Stromal cell of bone marrow (primary cell): ENCODE data around the gene SFRP5.

ENCODE experiments used
- DNase-seq: peaks from one replicate; pipeline ENCODE4 v3.0.0-alpha.2; 2012; ENCODE audit warnings: low read depth

SFRP5 gene, protein sequence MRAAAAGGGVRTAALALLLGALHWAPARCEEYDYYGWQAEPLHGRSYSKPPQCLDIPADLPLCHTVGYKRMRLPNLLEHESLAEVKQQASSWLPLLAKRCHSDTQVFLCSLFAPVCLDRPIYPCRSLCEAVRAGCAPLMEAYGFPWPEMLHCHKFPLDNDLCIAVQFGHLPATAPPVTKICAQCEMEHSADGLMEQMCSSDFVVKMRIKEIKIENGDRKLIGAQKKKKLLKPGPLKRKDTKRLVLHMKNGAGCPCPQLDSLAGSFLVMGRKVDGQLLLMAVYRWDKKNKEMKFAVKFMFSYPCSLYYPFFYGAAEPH

DNA sequence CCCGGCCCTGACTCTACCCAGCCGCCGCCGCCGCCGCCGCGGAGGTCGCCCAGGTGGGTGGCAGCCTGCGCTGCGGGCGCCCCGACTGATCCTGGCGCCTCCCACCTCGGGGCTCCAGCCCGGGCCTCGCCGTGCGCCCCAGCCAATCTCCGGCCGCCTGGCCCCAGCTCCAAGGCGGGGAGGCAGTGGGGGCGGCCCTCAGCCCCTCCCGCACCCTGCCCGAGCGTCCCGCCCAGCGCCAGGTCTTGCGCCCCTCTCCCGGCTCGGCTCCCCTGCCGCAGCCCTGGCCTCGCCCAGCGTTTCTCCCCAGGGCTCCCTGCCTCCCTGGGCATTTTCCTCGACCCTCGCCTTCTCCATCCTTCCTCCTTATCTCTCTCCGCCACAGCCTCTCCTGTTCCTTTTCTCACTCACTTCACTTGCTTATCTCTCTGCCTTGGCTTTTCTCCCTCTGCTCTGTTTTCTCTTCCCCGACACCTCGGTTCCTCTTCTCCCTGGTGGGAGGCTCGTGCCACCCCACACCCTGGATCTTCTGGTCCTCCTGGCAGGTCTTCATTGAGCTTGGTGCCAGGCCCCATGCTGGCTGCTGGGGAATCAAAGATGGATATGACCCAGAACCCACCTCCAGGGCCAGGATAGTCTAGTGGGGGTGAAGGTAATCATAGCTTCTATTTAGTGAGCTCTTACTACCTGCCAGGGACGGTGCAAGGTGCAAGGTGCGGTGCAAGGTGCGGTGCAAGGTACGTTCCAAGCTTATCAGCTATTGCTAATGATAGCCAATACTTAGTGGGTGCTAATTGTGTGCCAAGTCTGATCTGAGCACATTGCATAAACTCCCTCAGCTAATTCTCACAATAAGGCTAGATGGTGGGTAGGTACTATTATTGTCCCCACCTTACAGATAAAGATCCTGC, at the start of gene SFRP5:
TSS of gene SFRP5 (minus strand) at position 87 of the 911 bp plus-strand sequence. CDS start 166 bp downstream, outside the sequence.
- DNase-seq = no peak

DNA sequence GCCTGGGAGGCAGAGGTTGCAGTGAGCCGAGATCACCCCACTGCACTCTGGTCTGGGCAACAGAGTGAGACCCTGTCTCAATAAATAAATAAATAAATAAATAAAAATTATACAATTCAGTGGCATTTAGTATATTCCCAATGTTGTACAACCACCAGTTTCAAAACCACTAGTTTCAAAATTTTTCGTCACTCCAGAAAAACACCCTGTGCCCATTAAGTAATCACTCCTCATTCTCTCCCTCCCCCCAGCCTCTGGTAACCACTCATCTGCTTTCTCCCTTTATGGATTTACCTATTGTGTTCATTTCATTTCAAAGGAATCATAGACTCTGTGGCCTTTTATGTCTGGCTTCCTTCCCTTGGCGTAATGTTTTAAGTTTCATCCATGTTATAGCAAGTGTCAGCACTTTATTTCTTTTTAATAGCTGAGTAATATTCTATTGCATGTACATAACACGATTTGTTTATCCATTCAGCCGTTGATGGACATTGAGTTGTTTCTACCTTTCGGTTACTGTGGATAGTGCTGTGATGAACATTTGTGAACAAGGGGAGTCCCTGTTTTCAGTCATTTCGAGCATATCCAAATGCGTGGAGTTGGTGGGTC, 48.4 kb upstream of the SFRP5 start:
- no peak for DNase-seq

DNA sequence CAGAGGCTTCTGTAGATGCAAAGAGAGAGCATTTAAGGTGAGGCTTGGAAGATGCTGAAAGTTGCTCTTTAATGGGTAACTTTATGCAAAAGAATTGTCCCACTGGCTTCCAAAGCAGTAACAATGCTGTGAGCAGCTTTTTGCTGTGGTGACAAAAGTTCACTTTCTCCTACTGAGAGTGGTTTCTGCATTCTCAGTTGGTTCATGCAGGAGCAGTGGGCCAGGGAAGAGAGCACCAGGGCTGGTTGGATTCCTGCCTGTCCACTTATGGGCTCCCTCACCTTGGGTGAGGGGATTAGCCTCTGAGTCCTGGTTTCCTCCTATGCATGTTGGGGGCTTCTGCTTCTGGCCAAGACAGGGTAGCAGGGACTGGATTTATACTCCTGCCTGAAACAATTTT, 46.8 kb upstream of the SFRP5 start:
- DNase-seq = no peak

DNA sequence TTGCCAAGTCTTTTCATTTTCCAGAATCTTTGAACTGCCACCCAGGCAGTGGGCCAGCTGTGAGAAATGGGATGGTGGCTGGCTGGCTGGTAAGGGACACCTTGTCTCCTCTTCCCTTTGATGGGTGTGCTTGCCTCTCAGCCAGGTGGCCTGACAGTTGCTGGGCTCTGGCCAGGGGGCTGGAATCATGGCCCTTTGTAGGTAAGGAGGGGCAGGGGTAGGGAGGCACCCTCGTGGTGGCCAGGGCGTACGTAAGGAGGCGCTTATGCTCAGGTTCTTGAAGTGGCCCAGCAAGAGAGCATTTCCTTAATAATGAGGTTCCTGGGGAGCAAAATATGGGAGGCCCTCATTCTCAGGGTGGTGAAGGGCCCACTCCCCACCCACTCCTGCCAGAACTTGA, 44.8 kb upstream of the SFRP5 start:
- no peak for DNase-seq

DNA sequence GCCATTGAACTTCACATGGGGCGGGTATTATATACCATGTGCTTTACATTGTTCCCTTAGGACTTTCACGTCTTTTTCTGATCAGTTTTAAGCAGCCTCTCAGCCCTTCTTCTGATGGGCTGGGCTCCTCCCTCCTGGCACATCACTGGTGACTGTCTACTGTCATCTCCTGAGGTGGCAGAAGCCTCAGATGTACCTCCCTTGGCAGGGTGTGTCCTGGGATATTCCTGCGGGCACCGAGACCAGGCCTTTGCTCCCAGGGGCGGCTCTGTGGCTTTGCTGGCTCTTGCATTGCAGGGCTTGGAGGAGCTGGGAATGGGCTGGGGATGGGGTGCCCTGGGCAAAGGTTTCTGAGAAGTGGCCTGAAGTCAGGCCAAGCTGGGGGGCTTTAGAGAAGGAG, 43.2 kb upstream of the SFRP5 start:
- DNase-seq = no peak

DNA sequence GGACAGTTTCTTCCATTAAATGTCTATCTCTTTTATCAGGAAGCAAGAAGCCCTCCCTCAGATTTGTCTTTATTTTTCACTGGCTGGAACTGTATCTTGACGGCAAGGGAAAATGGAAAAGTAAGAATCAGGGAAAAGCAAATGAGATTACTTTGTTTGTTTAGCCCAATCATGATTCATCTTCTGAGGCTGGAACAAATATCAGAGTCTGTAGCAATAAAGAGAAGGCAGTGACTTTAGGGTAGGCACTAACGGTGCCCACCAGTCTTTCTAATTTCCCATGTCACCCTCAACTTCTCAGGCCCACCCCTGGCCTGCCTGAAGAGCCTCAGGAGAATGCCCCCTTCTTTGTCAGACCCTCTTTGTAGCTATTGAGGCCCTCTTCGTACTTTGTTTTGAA, 41.5 kb upstream of the SFRP5 start:
- no peak for DNase-seq

DNA sequence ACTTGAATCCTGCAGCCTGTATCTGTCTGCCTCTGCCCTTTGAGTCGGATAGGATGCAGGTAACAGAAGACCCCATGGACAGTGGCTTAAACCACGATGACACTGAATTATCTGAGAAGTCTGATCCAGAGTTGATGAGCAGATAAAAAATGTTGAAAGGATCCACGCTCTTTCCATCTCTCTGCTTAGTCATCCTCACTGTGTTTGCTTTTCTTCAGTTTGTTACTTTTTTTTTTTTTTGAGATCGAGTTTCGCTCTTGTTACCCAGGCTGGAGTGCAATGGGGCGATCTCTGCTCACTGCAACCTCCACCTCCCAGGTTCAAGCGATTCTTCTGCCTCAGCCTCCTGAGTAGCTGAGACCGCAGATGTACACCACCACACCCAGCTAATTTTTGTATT, 40.9 kb upstream of the SFRP5 start:
- DNase-seq = no peak

DNA sequence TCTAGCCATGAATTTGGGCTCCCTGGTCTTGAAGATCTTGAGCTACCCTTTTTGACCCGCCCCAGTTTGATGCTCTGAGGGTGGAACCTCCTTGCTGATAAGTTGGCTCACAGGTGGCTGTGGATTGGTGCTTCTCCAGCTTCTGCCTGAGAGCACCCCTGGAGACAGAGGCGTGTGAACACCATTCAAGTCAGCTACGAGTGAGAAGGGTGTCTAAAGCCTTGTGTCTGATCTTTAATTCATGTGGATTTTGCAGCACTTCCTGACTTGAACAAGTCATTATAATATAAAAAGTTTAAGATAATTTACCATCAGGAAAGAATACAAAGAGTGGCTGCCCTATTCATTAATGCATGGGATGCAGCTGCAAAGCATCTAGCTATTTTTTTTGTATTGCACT, 40.2 kb upstream of the SFRP5 start:
- no peak for DNase-seq

DNA sequence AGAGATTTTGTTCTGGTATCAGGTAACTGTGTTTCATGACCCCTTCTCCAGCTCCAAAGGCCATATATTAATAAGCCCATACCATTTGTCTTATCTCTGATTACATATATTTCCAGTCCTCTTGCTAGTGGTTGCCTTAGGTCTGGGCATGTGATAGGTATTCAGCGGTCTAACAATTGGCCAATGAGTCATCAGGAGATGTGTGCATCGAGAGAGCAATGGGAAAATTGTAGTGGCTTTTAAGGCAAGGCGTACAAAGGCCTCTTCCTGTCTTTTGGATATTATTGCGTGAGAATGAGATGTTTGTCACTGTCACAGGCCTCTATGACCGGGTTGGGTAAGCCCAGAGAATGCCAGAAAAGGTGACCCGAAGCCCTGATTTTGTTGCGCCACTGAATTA, 38.6 kb upstream of the SFRP5 start:
- DNase-seq = no peak

DNA sequence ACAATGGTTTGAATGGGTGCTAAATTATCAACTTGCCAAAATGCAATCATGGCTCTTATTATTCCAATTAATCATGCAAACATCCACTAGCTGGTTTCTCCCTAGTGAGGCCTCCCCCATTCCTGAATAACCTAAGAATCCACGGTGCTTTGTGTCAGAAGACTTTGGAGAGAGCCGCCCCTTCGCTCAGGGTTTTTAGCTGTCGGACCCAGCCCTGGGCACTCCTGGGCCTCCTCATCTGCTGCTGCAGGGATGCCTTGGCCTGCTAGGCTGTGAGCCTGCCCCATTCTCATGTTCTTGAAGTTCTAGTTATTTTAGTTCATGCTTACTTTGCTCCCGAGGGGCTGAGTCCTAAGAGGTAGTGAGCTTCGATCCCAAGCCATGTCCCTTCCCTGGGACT, 34.1 kb upstream of the SFRP5 start:
- no peak for DNase-seq

DNA sequence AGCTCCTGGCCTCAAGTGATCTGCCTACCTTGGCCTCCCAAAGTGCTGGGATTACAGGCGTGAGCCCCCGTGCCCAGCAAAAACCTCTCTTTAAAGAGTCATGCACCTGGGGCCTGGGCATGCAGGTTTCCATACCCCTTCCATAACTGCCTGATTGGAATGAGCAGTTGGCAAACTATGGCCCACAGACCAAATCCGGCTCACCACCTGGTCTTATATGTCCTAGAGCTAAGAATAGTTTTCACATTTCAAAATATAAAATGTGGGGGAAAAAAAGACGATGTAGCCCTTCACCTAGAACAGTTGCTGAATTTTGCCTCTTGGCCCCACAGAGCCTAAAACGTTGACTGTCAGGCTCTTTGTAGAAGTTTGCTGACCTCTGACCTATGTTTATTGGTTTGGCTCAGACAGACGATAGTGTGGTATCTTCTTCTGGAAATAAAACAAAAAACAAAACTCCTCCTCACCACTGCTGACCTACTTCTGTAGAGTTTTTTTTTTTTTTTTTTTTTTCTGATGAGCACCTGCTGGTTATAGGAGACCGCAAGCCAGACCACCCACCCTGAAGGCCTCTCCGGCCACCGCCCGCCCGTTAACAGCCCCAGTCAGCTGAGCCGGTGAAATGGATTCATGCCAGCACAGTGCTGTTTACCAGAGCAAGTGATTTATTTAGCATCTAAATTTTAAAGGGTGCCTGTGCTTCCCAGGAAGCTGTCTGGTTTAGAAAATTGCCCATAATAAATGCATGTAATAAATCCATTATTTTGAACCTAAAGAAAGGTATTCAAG, 33.5 kb upstream of the SFRP5 start:
- DNase-seq = no peak

DNA sequence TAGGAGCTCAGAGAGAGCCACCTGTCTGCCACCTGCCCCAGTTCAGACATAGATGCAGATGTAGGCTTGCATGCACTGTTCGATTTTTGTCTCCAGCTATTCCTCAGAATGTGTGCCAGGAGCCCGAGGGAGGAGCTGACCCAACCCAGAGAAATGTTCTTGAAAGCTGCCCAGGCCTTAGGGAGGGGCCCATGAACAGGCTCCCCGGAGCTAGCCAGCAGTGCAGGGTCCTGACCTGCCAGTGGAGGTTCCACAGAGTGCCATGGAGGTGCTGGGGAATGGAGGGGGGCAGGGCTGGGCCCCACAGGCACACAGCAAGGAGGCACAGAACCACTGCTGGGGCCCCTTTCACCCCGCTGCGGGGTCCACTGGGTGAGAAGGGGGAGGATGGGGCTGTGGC, 29.6 kb upstream of the SFRP5 start:
- DNase-seq = no peak

DNA sequence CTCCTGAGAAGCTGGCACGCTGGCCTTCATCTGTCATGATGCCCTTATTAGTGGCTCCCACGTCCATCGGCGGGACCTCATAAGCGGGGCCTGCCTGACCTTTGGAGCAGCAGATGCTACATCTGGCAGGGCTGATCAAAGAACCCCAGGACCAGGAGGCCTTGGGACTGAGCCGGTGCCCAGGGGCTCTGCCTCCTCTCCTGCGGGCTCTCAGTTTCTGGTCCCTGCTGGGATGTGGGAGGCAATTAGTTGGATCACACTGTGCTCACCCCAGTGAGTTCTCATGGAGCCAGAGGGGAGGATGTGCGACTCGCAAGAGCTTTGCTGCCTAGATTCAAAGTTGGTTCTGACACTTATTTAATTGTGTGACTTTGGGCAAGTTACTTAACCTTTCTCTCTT, 28.7 kb upstream of the SFRP5 start:
- no peak for DNase-seq

DNA sequence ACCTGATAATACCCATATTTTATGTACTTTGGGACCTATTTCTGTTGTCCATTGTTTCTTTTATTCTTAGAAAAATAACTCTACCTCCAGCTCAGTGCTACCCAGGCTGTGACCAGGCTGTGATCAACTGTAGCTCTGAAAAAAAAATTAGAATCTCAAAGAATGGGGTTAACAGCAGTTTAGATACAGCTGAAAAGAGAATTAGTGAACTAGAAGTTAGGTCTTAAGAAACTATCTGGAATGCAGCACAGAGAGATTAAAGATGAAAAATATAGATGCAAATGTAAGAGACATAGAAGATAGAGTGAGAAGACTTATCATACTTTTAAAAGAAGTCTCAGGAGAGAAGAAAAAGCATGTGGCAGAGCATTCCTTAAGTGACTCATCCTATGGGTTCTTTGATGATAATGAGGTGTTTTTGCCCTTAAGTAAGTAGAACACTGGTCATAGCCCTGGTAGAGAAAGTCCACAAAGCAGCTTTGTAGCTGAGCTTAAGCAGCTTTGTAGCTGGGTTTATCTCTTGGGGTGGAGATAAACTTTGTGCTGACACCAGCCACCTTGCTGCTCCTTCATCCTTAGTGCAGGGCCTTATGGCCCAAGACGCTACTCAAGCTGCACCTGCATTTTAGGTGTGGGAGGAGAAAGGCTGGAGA, 27.3 kb upstream of the SFRP5 start:
- DNase-seq = no peak

DNA sequence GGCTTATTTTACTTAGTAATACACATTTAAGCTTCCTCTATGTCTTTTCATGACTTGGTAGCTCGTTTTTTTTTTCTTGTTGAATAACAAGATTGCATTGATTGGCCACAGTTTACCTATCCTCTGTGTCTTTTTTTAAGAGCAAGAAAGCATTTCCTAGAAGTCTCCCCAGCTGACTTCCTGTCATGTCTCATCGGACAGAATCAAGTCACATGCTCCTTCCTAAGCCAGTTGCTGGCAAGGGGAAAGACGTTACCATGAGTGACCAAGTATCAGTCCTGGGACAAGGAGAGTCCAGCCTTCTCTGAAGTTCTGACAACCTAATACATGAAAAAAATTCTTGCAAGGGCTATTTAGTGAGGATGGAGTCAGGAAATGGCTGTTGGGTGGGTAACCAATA, 24.9 kb upstream of the SFRP5 start:
- no peak for DNase-seq

DNA sequence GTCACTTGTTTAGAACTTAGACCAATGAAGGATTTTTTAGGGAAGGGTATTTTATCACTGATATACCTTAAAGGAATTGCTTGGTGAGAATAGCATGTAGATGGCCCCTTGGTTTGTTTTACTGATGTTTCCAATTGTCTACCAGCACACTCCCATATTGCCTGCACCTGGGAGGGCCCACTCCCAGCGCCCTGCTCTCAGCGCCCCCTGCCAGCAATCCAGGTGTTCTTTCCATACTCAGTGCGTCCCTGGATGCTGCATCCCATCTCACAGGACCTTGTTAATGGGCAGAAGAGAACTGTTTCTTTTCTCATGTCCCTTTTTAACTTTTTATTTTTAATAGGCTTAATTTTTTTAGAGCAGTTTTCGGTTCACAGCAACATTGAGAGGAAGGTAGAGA, 24.1 kb upstream of the SFRP5 start:
- no peak for DNase-seq

DNA sequence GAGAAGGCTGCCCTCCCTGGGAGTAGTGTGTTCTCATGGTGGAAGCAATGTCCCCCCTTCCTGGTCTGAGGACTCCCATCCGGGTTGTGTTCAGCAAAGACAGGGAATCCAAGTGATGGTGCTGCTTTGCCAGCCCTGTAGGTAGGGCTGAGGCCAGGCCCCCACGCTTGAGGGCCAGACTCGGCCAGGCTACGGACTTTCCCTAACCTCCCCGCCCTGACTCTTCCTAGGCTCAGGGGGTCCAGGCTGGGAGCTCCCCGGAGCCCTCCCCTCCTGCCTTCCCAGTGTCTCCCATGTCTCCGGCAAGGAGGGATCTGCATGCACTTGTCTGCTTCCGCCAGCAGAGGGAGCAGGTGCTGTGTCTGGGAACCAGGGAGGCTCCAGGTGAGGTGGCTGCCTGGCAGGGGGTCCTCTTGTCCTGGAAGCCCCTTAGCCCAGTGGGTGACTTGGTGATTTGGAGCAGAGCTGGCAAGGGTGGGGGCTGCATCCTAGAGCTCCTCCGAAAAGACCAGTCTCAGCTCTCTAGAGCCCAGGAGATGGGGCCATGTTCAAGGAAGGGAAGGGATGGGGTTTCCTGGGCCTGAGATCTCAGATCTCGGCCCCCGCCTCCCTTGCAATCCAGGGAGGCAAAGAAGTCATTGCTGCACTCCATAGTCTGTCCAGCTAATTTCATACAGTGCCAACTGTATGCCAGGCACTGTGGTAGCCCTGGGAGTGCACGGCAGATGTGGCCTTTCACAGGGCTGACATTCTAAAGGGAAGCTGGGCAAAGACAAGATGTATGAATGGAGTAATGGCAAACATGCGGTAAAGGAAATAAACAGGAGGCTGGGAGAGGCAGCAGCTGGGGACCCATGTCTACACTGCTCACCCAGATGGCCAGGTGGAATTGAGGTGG, 20.3 kb upstream of the SFRP5 start:
- DNase-seq = peak; percentile 16

DNA sequence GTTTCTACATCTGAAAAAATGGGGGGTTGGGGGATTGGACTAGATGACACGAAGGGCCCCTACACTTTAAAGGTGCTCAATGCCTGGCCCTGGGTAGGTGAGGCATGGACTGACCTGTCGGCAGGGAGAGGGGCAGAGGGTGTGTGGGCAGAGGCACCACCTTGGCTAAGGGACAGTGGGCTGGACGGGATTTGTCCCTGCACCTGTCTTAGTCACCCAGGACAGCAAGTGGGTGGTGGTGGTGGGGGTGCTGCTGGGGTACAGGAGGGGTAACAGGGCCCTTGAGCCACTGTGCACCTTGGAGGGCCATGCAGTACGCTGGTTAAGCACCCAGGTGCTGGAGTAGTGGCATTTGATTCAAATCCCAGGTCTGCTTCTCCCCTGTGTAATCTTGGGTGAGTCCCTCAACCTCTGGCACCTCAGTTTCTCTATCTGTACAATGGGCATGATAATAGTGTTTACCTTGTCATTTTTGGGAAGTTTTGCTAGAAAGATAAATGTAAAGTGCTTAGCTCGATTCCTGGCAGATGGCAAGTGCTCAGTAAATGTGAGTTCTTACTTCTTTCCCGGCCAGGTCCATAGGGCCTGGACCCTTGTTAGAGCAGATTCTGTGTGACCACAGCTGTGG, 18.1 kb upstream of the SFRP5 start:
- DNase-seq = no peak

DNA sequence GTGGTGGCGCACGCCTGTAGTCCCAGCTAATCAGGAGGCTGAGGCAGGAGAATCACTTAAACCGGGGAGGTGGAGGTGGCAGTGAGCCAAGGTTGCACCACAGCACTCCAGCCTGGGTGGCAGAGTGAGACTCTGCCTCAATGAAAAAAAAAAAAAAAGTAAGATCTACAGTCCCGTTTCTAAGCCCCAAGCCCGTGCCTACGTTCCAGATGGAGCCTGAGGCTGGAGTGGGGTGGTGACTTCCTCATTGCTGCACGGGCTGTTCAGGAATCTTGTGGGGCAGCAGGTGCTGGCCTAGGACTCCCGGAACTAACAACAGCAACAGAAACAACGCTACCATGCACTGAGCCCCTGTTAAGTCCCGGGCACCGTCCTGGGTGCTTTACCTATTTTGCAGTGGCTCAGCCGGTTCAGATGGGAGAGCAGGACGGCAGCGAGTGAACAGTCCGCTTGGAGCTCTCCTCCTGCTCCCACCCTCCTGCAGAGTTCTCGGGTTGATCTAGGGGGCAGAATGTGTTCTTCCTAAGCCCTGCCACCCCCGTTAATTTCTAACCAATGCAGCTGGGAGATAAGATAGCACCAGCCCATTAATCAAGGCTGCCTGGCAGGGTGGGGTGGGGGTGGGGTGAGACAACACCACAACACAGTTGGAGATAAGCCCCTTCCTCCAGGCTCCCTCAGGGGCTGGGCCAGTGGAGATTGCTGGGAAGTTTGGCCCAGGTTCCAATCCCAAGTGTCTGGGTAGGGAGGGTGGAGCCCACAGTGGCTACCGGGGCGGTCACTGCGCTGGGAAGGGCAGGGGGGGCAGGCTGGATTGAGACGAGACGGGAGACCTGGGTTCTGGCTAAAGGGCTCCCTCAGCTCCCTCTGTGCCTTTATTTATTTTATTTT, 17.0 kb upstream of the SFRP5 start:
- DNase-seq = no peak
